Right renal pelvis (tissue), 4 donors: ENCODE results near the gene RITA1. TPM values are rescaled to one million over a fixed set of nuclear protein-coding genes. Genes with fewer than 3 reads are reported as not detected.

Source experiments
- DNase-seq, 4 donors: peaks; one replicate each; pipeline ENCODE4 v3.0.0-alpha.2; 2013; ENCODE audit warnings: low read depth in 4 of 4, low spot score in 3 of 4, missing footprints in 1 of 4
- polyA plus RNA-seq, 4 donors: library from polyadenylated mRNA; unstranded; fragments of 120-200 nt; gene quantifications; one replicate each; pipeline ENCODE4 v1.2.1, GENCODE V29; 2013; ENCODE audit not compliant: insufficient read length in 4 of 4

Gene RITA1
- polyA plus RNA-seq, 4 donors: 16.5 to 22.1 (median 17.3) TPM

GRCh38 chr12:113226696-113227568 lies 41.4 kb downstream of the RITA1 start:
- DNase-seq: no peak

- no peak for DNase-seq
These were observed 42.3 kb downstream of the RITA1 start for GRCh38 chr12:113227686-113228391.

GRCh38 chr12:113228394-113229028 lies 43.0 kb downstream of the RITA1 start:
- DNase-seq: no peak

- no peak for DNase-seq
These were observed 45.1 kb downstream of the RITA1 start for GRCh38 chr12:113230315-113231234.

- DNase-seq: no peak
These were observed 45.9 kb downstream of the RITA1 start for GRCh38 chr12:113231235-113232088.

GRCh38 chr12:113232089-113232839 lies 46.7 kb downstream of the RITA1 start:
- DNase-seq: no peak

- peak in 3 of 4 donors; percentile 57 to 82 (median 80) for DNase-seq
These were observed 47.5 kb downstream of the RITA1 start for GRCh38 chr12:113232840-113233585.

GRCh38 chr12:113233967-113234366 lies 48.4 kb downstream of the RITA1 start:
- DNase-seq: no peak

- no peak for DNase-seq
These were observed 49.0 kb downstream of the RITA1 start for GRCh38 chr12:113234483-113234882.

GRCh38 chr12:113235976-113236375 lies 50.5 kb downstream of the RITA1 start:
- no peak for DNase-seq

GRCh38 chr12:113236539-113237399 lies 51.2 kb downstream of the RITA1 start:
- no peak for DNase-seq

GRCh38 chr12:113237748-113238147 lies 52.2 kb downstream of the RITA1 start:
- DNase-seq: no peak

GRCh38 chr12:113238309-113238708 lies 52.8 kb downstream of the RITA1 start:
- DNase-seq: no peak

- no peak for DNase-seq
These were observed 53.8 kb downstream of the RITA1 start for GRCh38 chr12:113239288-113239771.

- no peak for DNase-seq
These were observed 54.4 kb downstream of the RITA1 start for GRCh38 chr12:113239811-113240331.

- DNase-seq: no peak
These were observed 54.9 kb downstream of the RITA1 start for GRCh38 chr12:113240395-113240794.
